ENCODE data around the gene PAIP2B. TPM values are rescaled to one million over a fixed set of nuclear protein-coding genes. Genes with fewer than 3 reads are reported as not detected.

PAIP2B gene
- polyA plus RNA-seq, 3 donors: 0.08 to 0.20 (median 0.17) TPM

GRCh38 chr2:71207601-71208000, 19.3 kb downstream of the PAIP2B start:
- peaks cover 0 to 1% (median 1%) of the 10 kb centered on the region in 3 donors for H3K27me3 Mint-ChIP-seq (ENCODE audit: low read depth in 3 of 3)
- intact Hi-C loops (cut with micrococcal nuclease): no loop called here
- no peak overlapping the region for H3K27ac Mint-ChIP-seq

GRCh38 chr2:71206271-71206670, 20.6 kb downstream of the PAIP2B start:
- H3K27ac ChIP-seq (ENCODE audit: low read depth in 1 of 2, low read length in 2 of 2): no peak overlapping the region
- TF ChIP-seq, protein P1, sequence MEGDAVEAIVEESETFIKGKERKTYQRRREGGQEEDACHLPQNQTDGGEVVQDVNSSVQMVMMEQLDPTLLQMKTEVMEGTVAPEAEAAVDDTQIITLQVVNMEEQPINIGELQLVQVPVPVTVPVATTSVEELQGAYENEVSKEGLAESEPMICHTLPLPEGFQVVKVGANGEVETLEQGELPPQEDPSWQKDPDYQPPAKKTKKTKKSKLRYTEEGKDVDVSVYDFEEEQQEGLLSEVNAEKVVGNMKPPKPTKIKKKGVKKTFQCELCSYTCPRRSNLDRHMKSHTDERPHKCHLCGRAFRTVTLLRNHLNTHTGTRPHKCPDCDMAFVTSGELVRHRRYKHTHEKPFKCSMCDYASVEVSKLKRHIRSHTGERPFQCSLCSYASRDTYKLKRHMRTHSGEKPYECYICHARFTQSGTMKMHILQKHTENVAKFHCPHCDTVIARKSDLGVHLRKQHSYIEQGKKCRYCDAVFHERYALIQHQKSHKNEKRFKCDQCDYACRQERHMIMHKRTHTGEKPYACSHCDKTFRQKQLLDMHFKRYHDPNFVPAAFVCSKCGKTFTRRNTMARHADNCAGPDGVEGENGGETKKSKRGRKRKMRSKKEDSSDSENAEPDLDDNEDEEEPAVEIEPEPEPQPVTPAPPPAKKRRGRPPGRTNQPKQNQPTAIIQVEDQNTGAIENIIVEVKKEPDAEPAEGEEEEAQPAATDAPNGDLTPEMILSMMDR (IDR thresholded peaks at IDR 0.05): no peak
- H2AFZ ChIP-seq (ENCODE audit: insufficient read depth, low read depth, low read length, poor library complexity, severe bottlenecking): no peak overlapping the region
- no peaks in the 10 kb centered on the region for H3K27me3 ChIP-seq (ENCODE audit: control insufficient read depth in 2 of 2, insufficient read depth in 2 of 2, low read length in 2 of 2)
- no peaks in the 10 kb centered on the region for H4K20me1 ChIP-seq (ENCODE audit: insufficient read depth, low read length)
- no peak overlapping the region for H3K9ac ChIP-seq (ENCODE audit: insufficient read depth, low read length, poor library complexity, severe bottlenecking)
- no peaks in the 10 kb centered on the region for H3K36me3 ChIP-seq (replicated peaks in 1 of 2; ENCODE audit: control insufficient read depth in 1 of 2, insufficient read depth in 2 of 2, low read length in 2 of 2)
- no peak overlapping the region for H3K4me2 ChIP-seq (replicated peaks; ENCODE audit: extremely low read depth, low read length, poor library complexity, severe bottlenecking)
- peaks cover 0 to 1% (median 1%) of the 10 kb centered on the region in 3 donors for H3K27me3 Mint-ChIP-seq (ENCODE audit: low read depth in 3 of 3)
- H3K27ac Mint-ChIP-seq: no peak overlapping the region
- H3K4me3 Mint-ChIP-seq: no peak overlapping the region
- no peaks in the 10 kb centered on the region for H3K4me1 Mint-ChIP-seq
- no peaks in the 10 kb centered on the region for H3K36me3 Mint-ChIP-seq
- H3K4me3 ChIP-seq (replicated peaks in 1 of 3; ENCODE audit: low read depth in 2 of 3, low read length in 3 of 3): no peak overlapping the region
- intact Hi-C loops (cut with micrococcal nuclease): no loop called here
- H3K9me3 ChIP-seq (replicated peaks in 1 of 2; ENCODE audit: control insufficient read depth in 1 of 2, insufficient read depth in 1 of 2, low read length in 2 of 2): no peaks in the 10 kb centered on the region
- H3K79me2 ChIP-seq (ENCODE audit: insufficient read depth, low read length): no peaks in the 10 kb centered on the region
- H3K4me1 ChIP-seq (ENCODE audit: control insufficient read depth in 1 of 2, insufficient read depth in 2 of 2, low read length in 2 of 2): no peaks in the 10 kb centered on the region
- DNase-seq: no peak
- H3K9me3 Mint-ChIP-seq: no peaks in the 10 kb centered on the region

More at GRCh38 chr2:71207601-71208000, 19.3 kb downstream of the PAIP2B start:
- TF ChIP-seq, protein P1 (IDR thresholded peaks at IDR 0.05): no peak
- no peaks in the 10 kb centered on the region for H3K36me3 Mint-ChIP-seq
- no peaks in the 10 kb centered on the region for H3K4me1 Mint-ChIP-seq
- Histone ChIP-seq H3K36me3 (replicated peaks in 1 of 2; ENCODE audit: control insufficient read depth in 1 of 2, insufficient read depth in 2 of 2, low read length in 2 of 2) (no peaks in the 10 kb centered on the region), H3K4me3 (replicated peaks in 1 of 3; ENCODE audit: low read depth in 2 of 3, low read length in 3 of 3) (no peak overlapping the region), H4K20me1 (ENCODE audit: insufficient read depth, low read length) (no peaks in the 10 kb centered on the region), H3K9me3 (replicated peaks in 1 of 2; ENCODE audit: control insufficient read depth in 1 of 2, insufficient read depth in 1 of 2, low read length in 2 of 2) (no peaks in the 10 kb centered on the region), H3K27me3 (ENCODE audit: control insufficient read depth in 2 of 2, insufficient read depth in 2 of 2, low read length in 2 of 2) (no peaks in the 10 kb centered on the region), H3K4me1 (ENCODE audit: control insufficient read depth in 1 of 2, insufficient read depth in 2 of 2, low read length in 2 of 2) (no peaks in the 10 kb centered on the region), H2AFZ (ENCODE audit: insufficient read depth, low read depth, low read length, poor library complexity, severe bottlenecking) (no peak overlapping the region), H3K27ac (ENCODE audit: low read depth in 1 of 2, low read length in 2 of 2) (no peak overlapping the region), H3K79me2 (ENCODE audit: insufficient read depth, low read length) (no peaks in the 10 kb centered on the region), H3K4me2 (replicated peaks; ENCODE audit: extremely low read depth, low read length, poor library complexity, severe bottlenecking) (no peak overlapping the region), H3K9ac (ENCODE audit: insufficient read depth, low read length, poor library complexity, severe bottlenecking) (no peak overlapping the region)
- WGBS (ENCODE audit: insufficient coverage): 92% methylated on average over 1 of the region's 1 CpG
- no peak overlapping the region for H3K4me3 Mint-ChIP-seq
- DNase-seq: no peak
- H3K9me3 Mint-ChIP-seq: no peaks in the 10 kb centered on the region

All from CD14-positive monocyte (primary cell).